A549 (cell line): ENCODE results near the gene LAMC2.

ENCODE experiments used
- CBX2 ChIP-seq: fragments of 200-600 bp; sonication (generic); IDR thresholded peaks from 2 replicates; pipeline ENCODE4 v1.6.1; 2016; ENCODE audit warnings: low read depth, mild to moderate bottlenecking, borderline replicate concordance
- TF ChIP-seq, protein P1 (sequence below): fragments of >200 bp; sonication (Bioruptor Twin); formaldehyde crosslinking; IDR thresholded peaks from 3 replicates; pipeline ENCODE4 v1.5.1; 2016

DNA sequence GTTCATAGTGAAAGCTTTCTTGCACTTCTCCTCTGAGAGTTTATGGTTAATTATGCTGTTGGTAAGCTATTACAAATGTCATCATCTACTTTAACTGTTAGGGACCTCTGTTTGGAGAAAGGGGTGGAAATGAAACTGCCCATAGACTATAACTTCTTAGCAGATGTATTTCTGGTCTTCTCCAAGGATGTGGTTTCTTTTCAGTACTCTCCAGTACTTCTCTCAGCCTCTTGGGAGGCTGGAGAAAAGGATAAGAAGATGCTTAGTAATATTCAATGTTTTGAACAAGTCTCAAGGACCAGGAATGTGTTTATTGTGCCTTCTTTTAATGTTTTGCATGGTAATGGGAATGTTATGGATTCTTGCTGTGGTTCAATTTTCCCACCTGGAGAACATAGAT lies 60.4 kb downstream of the LAMC2 start:
- TF ChIP-seq, protein P1, sequence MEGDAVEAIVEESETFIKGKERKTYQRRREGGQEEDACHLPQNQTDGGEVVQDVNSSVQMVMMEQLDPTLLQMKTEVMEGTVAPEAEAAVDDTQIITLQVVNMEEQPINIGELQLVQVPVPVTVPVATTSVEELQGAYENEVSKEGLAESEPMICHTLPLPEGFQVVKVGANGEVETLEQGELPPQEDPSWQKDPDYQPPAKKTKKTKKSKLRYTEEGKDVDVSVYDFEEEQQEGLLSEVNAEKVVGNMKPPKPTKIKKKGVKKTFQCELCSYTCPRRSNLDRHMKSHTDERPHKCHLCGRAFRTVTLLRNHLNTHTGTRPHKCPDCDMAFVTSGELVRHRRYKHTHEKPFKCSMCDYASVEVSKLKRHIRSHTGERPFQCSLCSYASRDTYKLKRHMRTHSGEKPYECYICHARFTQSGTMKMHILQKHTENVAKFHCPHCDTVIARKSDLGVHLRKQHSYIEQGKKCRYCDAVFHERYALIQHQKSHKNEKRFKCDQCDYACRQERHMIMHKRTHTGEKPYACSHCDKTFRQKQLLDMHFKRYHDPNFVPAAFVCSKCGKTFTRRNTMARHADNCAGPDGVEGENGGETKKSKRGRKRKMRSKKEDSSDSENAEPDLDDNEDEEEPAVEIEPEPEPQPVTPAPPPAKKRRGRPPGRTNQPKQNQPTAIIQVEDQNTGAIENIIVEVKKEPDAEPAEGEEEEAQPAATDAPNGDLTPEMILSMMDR, result no peak
- no peak for TF ChIP-seq CBX2
